Activated CD4-positive, alpha-beta T cell treated with anti-CD3 and anti-CD28 coated beads for 48 hours (primary cell): ENCODE results near the gene PADI3.
"Not testable (repeated sequence)": the region's sequence is repeated elsewhere in the genome, so short reads cannot be mapped to it uniquely, and the experiment has no call there.

Experiments used
- DNase-seq: peaks from one replicate; pipeline ENCODE4 v3.0.0-alpha.2; 2020

Gene PADI3

GRCh38 chr1:17305576-17306095 lies 56.7 kb downstream of the PADI3 start:
- no peak for DNase-seq

GRCh38 chr1:17306407-17306806 lies 57.5 kb downstream of the PADI3 start:
- no peak for DNase-seq

- DNase-seq: no peak
These were observed 58.0 kb downstream of the PADI3 start for GRCh38 chr1:17306921-17307320.

- no peak for DNase-seq
These were observed 58.4 kb downstream of the PADI3 start for GRCh38 chr1:17307329-17307728.

- no peak for DNase-seq
These were observed 59.0 kb downstream of the PADI3 start, which contains the start of gene PADI4 for GRCh38 chr1:17307946-17308345. PADI4 (plus strand) TSS chr1:17308197; CDS start chr1:17308223, 26 bp downstream.

- DNase-seq: no peak
These were observed 59.7 kb downstream of the PADI3 start for GRCh38 chr1:17308593-17308992.

GRCh38 chr1:17309426-17310067 lies 60.6 kb downstream of the PADI3 start:
- no peak for DNase-seq

- no peak for DNase-seq
These were observed 61.3 kb downstream of the PADI3 start for GRCh38 chr1:17310068-17310640.

- no peak for DNase-seq
These were observed 64.8 kb downstream of the PADI3 start for GRCh38 chr1:17313530-17314309.

GRCh38 chr1:17314491-17314971 lies 65.6 kb downstream of the PADI3 start:
- DNase-seq: no peak

GRCh38 chr1:17315542-17316130 lies 66.7 kb downstream of the PADI3 start:
- DNase-seq: no peak

- no peak for DNase-seq
These were observed 67.8 kb downstream of the PADI3 start for GRCh38 chr1:17316704-17317103.

GRCh38 chr1:17318262-17318661 lies 69.4 kb downstream of the PADI3 start:
- no peak for DNase-seq

- no peak for DNase-seq
These were observed 70.9 kb downstream of the PADI3 start for GRCh38 chr1:17319561-17320350.

- not testable (repeated sequence) for DNase-seq
These were observed 73.0 kb downstream of the PADI3 start for GRCh38 chr1:17321857-17322390.

- DNase-seq: no peak
These were observed 80.0 kb downstream of the PADI3 start for GRCh38 chr1:17328855-17329254.

- DNase-seq: no peak
These were observed 80.7 kb downstream of the PADI3 start for GRCh38 chr1:17329610-17330009.

- no peak for DNase-seq
These were observed 82.0 kb downstream of the PADI3 start for GRCh38 chr1:17330856-17331255.

GRCh38 chr1:17333081-17333480 lies 84.2 kb downstream of the PADI3 start:
- DNase-seq: no peak
